ENCODE results near the gene EEFSEC.

EEFSEC gene

GRCh38 chr3:128449111-128449638 is 295.9 kb downstream of the EEFSEC start:
- Histone ChIP-seq H3F3A (ENCODE audit: insufficient read depth, low read length) (no peaks in the 10 kb centered on the region), H3K79me2 (ENCODE audit: low read length) (no peaks in the 10 kb centered on the region), H2AFZ (ENCODE audit: low read length) (no peak overlapping the region), H3K9me2 (replicated peaks; ENCODE audit: insufficient read depth, low read length) (no peaks in the 10 kb centered on the region), H3K4me2 (ENCODE audit: low read depth, low read length) (no peak overlapping the region), H3K27ac (ENCODE audit: low read length) (no peak overlapping the region), H3K9ac (ENCODE audit: low read length) (no peak overlapping the region), H3K27me3 (replicated peaks; ENCODE audit: insufficient read depth, low read length) (peaks cover 45% of the 10 kb centered on the region), H3K9me3 (replicated peaks; ENCODE audit: insufficient read depth, low read length) (no peaks in the 10 kb centered on the region), H3K4me1 (ENCODE audit: low read length) (no peaks in the 10 kb centered on the region), H3K4me3 (ENCODE audit: low read length) (no peak overlapping the region), H4K20me1 (ENCODE audit: insufficient read depth, low read length) (no peaks in the 10 kb centered on the region), H3K36me3 (replicated peaks; ENCODE audit: insufficient read depth, low read length) (no peaks in the 10 kb centered on the region)
- TF ChIP-seq CTCF (IDR thresholded peaks at IDR 0.05; ENCODE audit: low read length) (no peak), EZH2phosphoT487 (IDR thresholded peaks at IDR 0.05; ENCODE audit: low read length) (no peak), EZH2 (optimal IDR thresholded peaks at IDR 0.05; ENCODE audit: low read depth, low read length) (no peak)
- DNase-seq, result no peak

- TF ChIP-seq EZH2phosphoT487 (IDR thresholded peaks at IDR 0.05; ENCODE audit: low read length), result no peak
- no peak for TF ChIP-seq CTCF (IDR thresholded peaks at IDR 0.05; ENCODE audit: low read length)
- no peak for TF ChIP-seq EZH2 (optimal IDR thresholded peaks at IDR 0.05; ENCODE audit: low read depth, low read length)
- H3K9me2 ChIP-seq (replicated peaks; ENCODE audit: insufficient read depth, low read length), result no peaks in the 10 kb centered on the region
- H3K27me3 ChIP-seq (replicated peaks; ENCODE audit: insufficient read depth, low read length), result peaks cover 74% of the 10 kb centered on the region
- no peak overlapping the region for H2AFZ ChIP-seq (ENCODE audit: low read length)
- no peak for DNase-seq
- H3F3A ChIP-seq (ENCODE audit: insufficient read depth, low read length), result no peaks in the 10 kb centered on the region
- H3K4me3 ChIP-seq (ENCODE audit: low read length), result no peak overlapping the region
- H3K9me3 ChIP-seq (replicated peaks; ENCODE audit: insufficient read depth, low read length), result no peaks in the 10 kb centered on the region
- no peaks in the 10 kb centered on the region for H4K20me1 ChIP-seq (ENCODE audit: insufficient read depth, low read length)
- H3K4me2 ChIP-seq (ENCODE audit: low read depth, low read length), result no peak overlapping the region
- H3K27ac ChIP-seq (ENCODE audit: low read length), result no peak overlapping the region
- H3K4me1 ChIP-seq (ENCODE audit: low read length), result no peaks in the 10 kb centered on the region
- H3K36me3 ChIP-seq (replicated peaks; ENCODE audit: insufficient read depth, low read length), result no peaks in the 10 kb centered on the region
- H3K9ac ChIP-seq (ENCODE audit: low read length), result no peak overlapping the region
- H3K79me2 ChIP-seq (ENCODE audit: low read length), result no peaks in the 10 kb centered on the region
Measured at GRCh38 chr3:128452120-128452519, 298.8 kb downstream of the EEFSEC start.

GRCh38 chr3:128452678-128453275 is 299.5 kb downstream of the EEFSEC start:
- no peaks in the 10 kb centered on the region for H3K4me1 ChIP-seq (ENCODE audit: low read length)
- H3K4me3 ChIP-seq (ENCODE audit: low read length), result no peak overlapping the region
- TF ChIP-seq CTCF (IDR thresholded peaks at IDR 0.05; ENCODE audit: low read length), result no peak
- peak; percentile 63 for TF ChIP-seq EZH2 (optimal IDR thresholded peaks at IDR 0.05; ENCODE audit: low read depth, low read length)
- no peaks in the 10 kb centered on the region for H3K9me3 ChIP-seq (replicated peaks; ENCODE audit: insufficient read depth, low read length)
- no peak overlapping the region for H3K4me2 ChIP-seq (ENCODE audit: low read depth, low read length)
- peaks cover 78% of the 10 kb centered on the region for H3K27me3 ChIP-seq (replicated peaks; ENCODE audit: insufficient read depth, low read length)
- no peaks in the 10 kb centered on the region for H4K20me1 ChIP-seq (ENCODE audit: insufficient read depth, low read length)
- DNase-seq, result no peak
- no peaks in the 10 kb centered on the region for H3K79me2 ChIP-seq (ENCODE audit: low read length)
- no peak overlapping the region for H2AFZ ChIP-seq (ENCODE audit: low read length)
- H3K9ac ChIP-seq (ENCODE audit: low read length), result no peak overlapping the region
- no peak overlapping the region for H3K27ac ChIP-seq (ENCODE audit: low read length)
- H3K9me2 ChIP-seq (replicated peaks; ENCODE audit: insufficient read depth, low read length), result no peaks in the 10 kb centered on the region
- no peaks in the 10 kb centered on the region for H3K36me3 ChIP-seq (replicated peaks; ENCODE audit: insufficient read depth, low read length)
- no peaks in the 10 kb centered on the region for H3F3A ChIP-seq (ENCODE audit: insufficient read depth, low read length)

All from MM.1S (cell line).